Measurements from ENCODE around the gene SNX25.
A peak's percentile ranks its signal among the peaks of the same experiment; 100 is the strongest.

SNX25 gene

GRCh38 chr4:185270037-185270436, 60.6 kb downstream of the SNX25 start:
- no peak for DNase-seq

- no peak for DNase-seq
Observed at GRCh38 chr4:185270885-185271284, 61.5 kb downstream of the SNX25 start.

GRCh38 chr4:185272245-185272644, 62.8 kb downstream of the SNX25 start:
- no peak for DNase-seq

GRCh38 chr4:185275501-185275900, 66.1 kb downstream of the SNX25 start:
- no peak for DNase-seq

GRCh38 chr4:185276036-185276435, 66.6 kb downstream of the SNX25 start:
- no peak for DNase-seq

GRCh38 chr4:185278716-185279115, 69.3 kb downstream of the SNX25 start:
- no peak for DNase-seq

- no peak for DNase-seq
Observed at GRCh38 chr4:185280608-185281007, 71.2 kb downstream of the SNX25 start.

GRCh38 chr4:185282968-185283367, 73.6 kb downstream of the SNX25 start:
- no peak for DNase-seq

GRCh38 chr4:185283723-185284122, 74.3 kb downstream of the SNX25 start:
- DNase-seq, result no peak

GRCh38 chr4:185285632-185286393, 76.4 kb downstream of the SNX25 start:
- DNase-seq, result no peak

GRCh38 chr4:185286571-185286970, 77.2 kb downstream of the SNX25 start:
- DNase-seq, result no peak

- no peak for DNase-seq
Observed at GRCh38 chr4:185287031-185287430, 77.6 kb downstream of the SNX25 start.

GRCh38 chr4:185290018-185290607, 80.7 kb downstream of the SNX25 start:
- no peak for DNase-seq

GRCh38 chr4:185290656-185291055, 81.3 kb downstream of the SNX25 start:
- DNase-seq, result no peak

- no peak for DNase-seq
Observed at GRCh38 chr4:185293202-185293601, 83.8 kb downstream of the SNX25 start.

GRCh38 chr4:185296665-185297460, 87.5 kb downstream of the SNX25 start:
- no peak for DNase-seq

- DNase-seq, result no peak
Observed at GRCh38 chr4:185298728-185299430, 89.5 kb downstream of the SNX25 start.

GRCh38 chr4:185304541-185304940, 95.1 kb downstream of the SNX25 start:
- no peak for DNase-seq

GRCh38 chr4:185304944-185305690, 95.7 kb downstream of the SNX25 start:
- DNase-seq, result peak; percentile 15

- no peak for DNase-seq
Observed at GRCh38 chr4:185305979-185306442, 96.6 kb downstream of the SNX25 start.

GRCh38 chr4:185307136-185307950, 97.9 kb downstream of the SNX25 start:
- no peak for DNase-seq

All from NCI-H1694 (cell line).